8988T (cell line): ENCODE results near the gene BAHCC1.
A peak's percentile ranks its signal among the peaks of the same experiment; 100 is the strongest.
"Not testable (repeated sequence)": the region's sequence is repeated elsewhere in the genome, so short reads cannot be mapped to it uniquely, and the experiment has no call there.

Experiments used
- DNase-seq: peaks from one replicate; pipeline ENCODE4 v3.0.0; 2011

The BAHCC1 gene

GRCh38 chr17:81394921-81395599 lies at the start of gene BAHCC1:
Gene BAHCC1 (plus strand): TSS chr17:81395457. CDS start chr17:81399740, 4,283 bp downstream.
- DNase-seq: peak; percentile 97

- DNase-seq: peak; percentile 94
These were observed 49.0 kb upstream of the BAHCC1 start for GRCh38 chr17:81346090-81346907.

- DNase-seq: no peak
These were observed 48.3 kb upstream of the BAHCC1 start for GRCh38 chr17:81346908-81347349.

- DNase-seq: no peak
These were observed 47.8 kb upstream of the BAHCC1 start for GRCh38 chr17:81347437-81347836.

GRCh38 chr17:81348097-81349055 lies 46.9 kb upstream of the BAHCC1 start:
- DNase-seq: no peak

GRCh38 chr17:81349397-81350319 lies 45.6 kb upstream of the BAHCC1 start:
- DNase-seq: no peak

- no peak for DNase-seq
These were observed 44.9 kb upstream of the BAHCC1 start for GRCh38 chr17:81350320-81350890.

GRCh38 chr17:81351329-81352052 lies 43.8 kb upstream of the BAHCC1 start:
- not testable (repeated sequence) for DNase-seq

GRCh38 chr17:81352056-81352455 lies 43.2 kb upstream of the BAHCC1 start:
- DNase-seq: not testable (repeated sequence)

GRCh38 chr17:81354252-81354953 lies 40.9 kb upstream of the BAHCC1 start:
- no peak for DNase-seq

GRCh38 chr17:81354954-81355347 lies 40.3 kb upstream of the BAHCC1 start:
- DNase-seq: no peak

GRCh38 chr17:81359218-81359617 lies 36.0 kb upstream of the BAHCC1 start:
- no peak for DNase-seq

GRCh38 chr17:81362001-81362400 lies 33.3 kb upstream of the BAHCC1 start:
- DNase-seq: not testable (repeated sequence)

- no peak for DNase-seq
These were observed 30.7 kb upstream of the BAHCC1 start for GRCh38 chr17:81364278-81365147.

GRCh38 chr17:81365148-81365600 lies 30.1 kb upstream of the BAHCC1 start:
- no peak for DNase-seq

- no peak for DNase-seq
These were observed 29.4 kb upstream of the BAHCC1 start for GRCh38 chr17:81365601-81366585.

GRCh38 chr17:81366648-81367047 lies 28.6 kb upstream of the BAHCC1 start:
- no peak for DNase-seq

- no peak for DNase-seq
These were observed 28.1 kb upstream of the BAHCC1 start for GRCh38 chr17:81367171-81367570.
